ENCODE measurements around the gene ZNF627. TPM values are rescaled to one million over a fixed set of nuclear protein-coding genes. Genes with fewer than 3 reads are reported as not detected.

ZNF627 gene
- total RNA-seq = 10 to 100 TPM in 1 of 2 donors, 1 to 10 TPM in 1; 7.6 to 10.3 TPM

DNA sequence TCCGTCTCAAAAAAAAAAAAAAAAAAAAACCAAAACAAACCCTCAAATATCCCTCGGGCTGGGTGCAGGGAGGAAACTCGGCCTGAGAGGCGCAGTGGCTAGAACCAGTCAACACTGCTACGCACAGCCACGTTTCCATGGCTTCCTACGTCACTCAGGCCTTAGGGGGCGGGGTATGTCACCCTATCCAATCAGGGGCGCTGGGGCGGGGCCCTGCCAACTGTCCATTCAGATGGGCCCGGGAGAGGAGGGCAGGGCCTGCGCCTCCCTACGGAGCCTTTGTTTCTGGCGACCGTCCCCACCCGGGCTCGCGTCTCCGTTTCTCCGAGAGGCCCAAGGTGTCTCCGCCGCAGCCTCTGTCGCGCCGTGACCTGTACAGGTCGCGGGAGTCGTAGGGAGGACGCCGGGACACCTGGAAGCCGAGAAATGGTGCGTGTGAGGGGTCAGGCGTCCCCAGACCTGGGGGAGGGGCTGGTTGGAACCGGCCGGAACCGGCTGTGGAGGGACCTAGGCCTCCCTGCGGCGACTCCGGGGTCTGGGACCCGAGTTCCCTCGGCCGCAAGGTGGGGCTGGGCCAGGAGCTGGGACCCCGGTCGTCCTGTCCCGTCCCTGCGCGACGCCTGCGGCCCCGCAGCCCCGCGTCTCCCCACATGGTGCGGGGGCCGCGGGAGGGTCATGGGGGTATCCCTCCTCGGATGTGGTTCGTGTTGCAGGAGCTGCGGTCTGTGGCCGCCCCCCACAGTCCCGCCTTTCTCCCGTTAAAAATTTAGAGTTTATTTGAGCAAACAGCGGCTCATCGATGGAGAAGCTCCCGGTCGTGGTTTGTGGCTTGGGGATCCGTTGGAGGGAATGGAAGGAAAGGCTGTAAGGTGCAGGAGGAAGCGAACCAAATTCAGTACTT lies at the start of gene ZNF627:
Gene ZNF627, plus strand, starts transcription at position 282 of the 901 bp plus-strand sequence. Its CDS starts 145 bp downstream, at position 427.
- Histone ChIP-seq H3K9ac (ENCODE audit: low read depth in 2 of 2, low read length in 2 of 2) (peak within 1 kb of the TSS; percentile 84 to 97), H3K36me3 (no peaks in the 10 kb centered on the region), H3K27me3 (no peaks in the 10 kb centered on the region), H3K4me3 (peak within 1 kb of the TSS; percentile 74), H3K9me3 (no peaks in the 10 kb centered on the region), H3K27ac (peak within 1 kb of the TSS; percentile 88), H3K4me1 (no peaks in the 10 kb centered on the region)
- peak; percentile 100 for DNase-seq
- intact Hi-C loops (cut with DNase I) = no loop called here
- TF ChIP-seq, protein P1, sequence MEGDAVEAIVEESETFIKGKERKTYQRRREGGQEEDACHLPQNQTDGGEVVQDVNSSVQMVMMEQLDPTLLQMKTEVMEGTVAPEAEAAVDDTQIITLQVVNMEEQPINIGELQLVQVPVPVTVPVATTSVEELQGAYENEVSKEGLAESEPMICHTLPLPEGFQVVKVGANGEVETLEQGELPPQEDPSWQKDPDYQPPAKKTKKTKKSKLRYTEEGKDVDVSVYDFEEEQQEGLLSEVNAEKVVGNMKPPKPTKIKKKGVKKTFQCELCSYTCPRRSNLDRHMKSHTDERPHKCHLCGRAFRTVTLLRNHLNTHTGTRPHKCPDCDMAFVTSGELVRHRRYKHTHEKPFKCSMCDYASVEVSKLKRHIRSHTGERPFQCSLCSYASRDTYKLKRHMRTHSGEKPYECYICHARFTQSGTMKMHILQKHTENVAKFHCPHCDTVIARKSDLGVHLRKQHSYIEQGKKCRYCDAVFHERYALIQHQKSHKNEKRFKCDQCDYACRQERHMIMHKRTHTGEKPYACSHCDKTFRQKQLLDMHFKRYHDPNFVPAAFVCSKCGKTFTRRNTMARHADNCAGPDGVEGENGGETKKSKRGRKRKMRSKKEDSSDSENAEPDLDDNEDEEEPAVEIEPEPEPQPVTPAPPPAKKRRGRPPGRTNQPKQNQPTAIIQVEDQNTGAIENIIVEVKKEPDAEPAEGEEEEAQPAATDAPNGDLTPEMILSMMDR (IDR thresholded peaks at IDR 0.05) = no peak

GRCh38 chr19:11547929-11548700 lies 49.2 kb upstream of the ZNF627 start:
- H3K9me3 ChIP-seq = no peaks in the 10 kb centered on the region
- H3K4me1 ChIP-seq = no peaks in the 10 kb centered on the region
- no peak overlapping the region for H3K27ac ChIP-seq
- no peak for DNase-seq
- no peaks in the 10 kb centered on the region for H3K36me3 ChIP-seq
- intact Hi-C loops (cut with DNase I) = no loop called here
- TF ChIP-seq, protein P1 (IDR thresholded peaks at IDR 0.05) = no peak
- H3K9ac ChIP-seq (ENCODE audit: low read depth in 2 of 2, low read length in 2 of 2) = no peak overlapping the region
- H3K27me3 ChIP-seq = no peaks in the 10 kb centered on the region
- no peak overlapping the region for H3K4me3 ChIP-seq

DNA sequence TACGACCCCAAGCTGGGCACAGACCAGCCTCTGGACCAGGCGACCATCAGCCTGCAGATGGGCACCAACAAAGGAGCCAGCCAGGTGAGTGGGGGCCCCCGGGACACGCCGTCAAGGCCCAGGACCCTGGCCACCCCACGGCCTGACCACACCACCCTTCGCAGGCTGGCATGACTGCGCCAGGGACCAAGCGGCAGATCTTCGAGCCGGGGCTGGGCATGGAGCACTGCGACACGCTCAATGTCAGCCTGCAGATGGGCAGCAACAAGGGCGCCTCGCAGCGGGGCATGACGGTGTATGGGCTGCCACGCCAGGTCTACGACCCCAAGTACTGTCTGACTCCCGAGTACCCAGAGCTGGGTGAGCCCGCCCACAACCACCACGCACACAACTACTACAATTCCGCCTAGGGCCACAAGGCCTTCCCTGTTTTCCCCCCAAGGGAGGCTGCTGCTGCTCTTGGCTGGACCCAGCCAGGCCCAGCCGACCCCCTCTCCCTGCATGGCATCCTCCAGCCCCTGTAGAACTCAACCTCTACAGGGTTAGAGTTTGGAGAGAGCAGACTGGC lies 47.8 kb upstream of the ZNF627 start:
- H3K4me3 ChIP-seq = no peak overlapping the region
- TF ChIP-seq, protein P1 (IDR thresholded peaks at IDR 0.05) = no peak
- H3K27ac ChIP-seq = no peak overlapping the region
- H3K36me3 ChIP-seq = no peaks in the 10 kb centered on the region
- intact Hi-C loops (cut with DNase I) = no loop called here
- no peaks in the 10 kb centered on the region for H3K27me3 ChIP-seq
- no peak for DNase-seq
- no peaks in the 10 kb centered on the region for H3K9me3 ChIP-seq
- H3K4me1 ChIP-seq = no peaks in the 10 kb centered on the region
- H3K9ac ChIP-seq (ENCODE audit: low read depth in 2 of 2, low read length in 2 of 2) = no peak overlapping the region

GRCh38 chr19:11550265-11550664 lies 47.0 kb upstream of the ZNF627 start:
- H3K9ac ChIP-seq (ENCODE audit: low read depth in 2 of 2, low read length in 2 of 2) = no peak overlapping the region
- TF ChIP-seq, protein P1 (IDR thresholded peaks at IDR 0.05) = no peak
- H3K27me3 ChIP-seq = no peaks in the 10 kb centered on the region
- DNase-seq = no peak
- H3K36me3 ChIP-seq = no peaks in the 10 kb centered on the region
- H3K4me1 ChIP-seq = no peaks in the 10 kb centered on the region
- no peak overlapping the region for H3K27ac ChIP-seq
- no peaks in the 10 kb centered on the region for H3K9me3 ChIP-seq
- no peak overlapping the region for H3K4me3 ChIP-seq
- intact Hi-C loops (cut with DNase I) = no loop called here

DNA sequence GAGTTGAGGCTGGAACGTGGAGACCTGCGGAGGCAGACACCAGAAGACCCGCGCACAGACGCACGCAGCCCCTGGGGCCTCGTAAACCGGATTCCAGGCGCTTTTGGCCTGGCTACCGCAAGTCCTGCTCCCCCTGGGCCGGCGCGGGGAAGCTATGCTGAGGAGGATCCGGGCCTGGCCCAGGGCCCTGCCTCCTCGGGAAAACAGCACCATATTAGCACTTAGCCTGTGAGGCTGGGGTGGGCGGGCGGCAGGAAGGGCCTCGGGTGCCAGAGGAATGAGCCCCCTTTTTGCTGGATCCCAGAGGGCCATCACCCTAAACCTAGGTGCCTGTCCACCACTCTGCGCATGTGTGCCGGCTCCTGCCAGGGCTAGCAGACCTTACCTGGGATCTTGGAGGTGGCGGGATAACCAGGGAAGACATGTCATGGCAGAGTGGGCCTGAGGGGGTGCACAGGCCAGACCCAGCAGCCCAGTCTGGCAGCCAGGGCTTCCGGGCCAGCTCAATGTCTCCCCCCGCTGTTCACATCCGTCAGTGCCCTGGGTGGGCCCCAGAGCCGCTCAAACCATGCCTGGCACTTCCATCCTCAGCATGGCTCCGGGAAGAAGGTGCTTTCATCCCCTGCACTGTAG lies 45.6 kb upstream of the ZNF627 start:
- no peaks in the 10 kb centered on the region for H3K36me3 ChIP-seq
- DNase-seq = no peak

More for the DNA sequence above, 45.6 kb upstream of the ZNF627 start:
- intact Hi-C loops (cut with DNase I) = no loop called here
- Histone ChIP-seq H3K4me1 (no peaks in the 10 kb centered on the region), H3K27me3 (no peaks in the 10 kb centered on the region), H3K27ac (no peak overlapping the region), H3K9me3 (no peaks in the 10 kb centered on the region), H3K9ac (ENCODE audit: low read depth in 2 of 2, low read length in 2 of 2) (no peak overlapping the region), H3K4me3 (no peak overlapping the region)
- TF ChIP-seq, protein P1 (IDR thresholded peaks at IDR 0.05) = no peak
